PC-3 (cell line): ENCODE data around the gene TRIM27.

ENCODE experiments used
- CTCF ChIP-seq: fragments of 300-600 bp; sonication (generic); conservative IDR thresholded peaks from 2 replicates; pipeline ENCODE4 v1.5.1; 2017; ENCODE audit warnings: antibody characterized with exemption, low read depth, mild to moderate bottlenecking, low read length
- EZH2phosphoT487 ChIP-seq: fragments of 300-600 bp; sonication (generic); IDR thresholded peaks from 2 replicates; pipeline ENCODE4 v1.6.1; 2018; ENCODE audit warnings: mild to moderate bottlenecking, antibody characterized with exemption, low read length, borderline replicate concordance

GRCh38 chr6:28947067-28947765 lies 23.4 kb upstream of the TRIM27 start:
- TF ChIP-seq EZH2phosphoT487 (no peak), CTCF (no peak)
